DND-41 (cell line): ENCODE results near the gene TGM5.

Experiments used
- EZH2 ChIP-seq: IDR thresholded peaks from 3 replicates; pipeline ENCODE4 v1.6.1; 2012; ENCODE audit warnings: borderline replicate concordance, low read depth, mild to moderate bottlenecking, moderate library complexity, low read length, inconsistent platforms; ENCODE audit not compliant: severe bottlenecking
- TF ChIP-seq, protein P1 (sequence below): IDR thresholded peaks from 2 replicates; pipeline ENCODE4 v1.5.1; 2012; ENCODE audit warnings: borderline replicate concordance, low read length, moderate library complexity, mild to moderate bottlenecking; ENCODE audit not compliant: poor library complexity, severe bottlenecking; ENCODE audit errors: extremely low read depth

DNA sequence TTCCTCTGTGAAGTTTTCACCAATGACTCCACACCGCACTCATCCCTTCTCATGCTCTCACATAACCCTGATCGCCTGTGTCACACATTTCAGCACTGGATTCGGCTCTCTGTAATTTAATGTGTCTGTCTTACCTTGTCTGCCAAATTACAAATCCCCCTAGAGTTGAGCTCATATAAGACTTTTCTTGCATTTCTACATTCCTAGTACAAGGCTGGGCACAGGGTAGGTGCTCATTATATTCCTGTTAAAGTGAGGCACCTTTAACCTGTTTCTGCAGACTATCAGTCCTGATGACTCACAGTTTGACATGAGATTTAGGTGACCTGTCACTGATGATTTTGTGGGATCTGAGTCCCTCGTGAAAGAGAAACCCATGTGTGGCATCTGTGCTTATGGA is 22.6 kb downstream of the TGM5 start:
- TF ChIP-seq, protein P1, sequence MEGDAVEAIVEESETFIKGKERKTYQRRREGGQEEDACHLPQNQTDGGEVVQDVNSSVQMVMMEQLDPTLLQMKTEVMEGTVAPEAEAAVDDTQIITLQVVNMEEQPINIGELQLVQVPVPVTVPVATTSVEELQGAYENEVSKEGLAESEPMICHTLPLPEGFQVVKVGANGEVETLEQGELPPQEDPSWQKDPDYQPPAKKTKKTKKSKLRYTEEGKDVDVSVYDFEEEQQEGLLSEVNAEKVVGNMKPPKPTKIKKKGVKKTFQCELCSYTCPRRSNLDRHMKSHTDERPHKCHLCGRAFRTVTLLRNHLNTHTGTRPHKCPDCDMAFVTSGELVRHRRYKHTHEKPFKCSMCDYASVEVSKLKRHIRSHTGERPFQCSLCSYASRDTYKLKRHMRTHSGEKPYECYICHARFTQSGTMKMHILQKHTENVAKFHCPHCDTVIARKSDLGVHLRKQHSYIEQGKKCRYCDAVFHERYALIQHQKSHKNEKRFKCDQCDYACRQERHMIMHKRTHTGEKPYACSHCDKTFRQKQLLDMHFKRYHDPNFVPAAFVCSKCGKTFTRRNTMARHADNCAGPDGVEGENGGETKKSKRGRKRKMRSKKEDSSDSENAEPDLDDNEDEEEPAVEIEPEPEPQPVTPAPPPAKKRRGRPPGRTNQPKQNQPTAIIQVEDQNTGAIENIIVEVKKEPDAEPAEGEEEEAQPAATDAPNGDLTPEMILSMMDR, result no peak
- no peak for TF ChIP-seq EZH2
